Tibial artery (tissue), 4 donors: ENCODE measurements around the gene B3GALT4.

ENCODE experiments used
- DNase-seq, 2 donors: peaks; one replicate each; pipeline ENCODE4 v3.0.0-alpha.2; 2019
- H3K27ac ChIP-seq, 2 donors: fragments of 200-600 bp; sonication (generic) in 1 of 2; 1 replicate in 1 of 2; 2 replicates in 1 of 2; pipeline ENCODE4 v1.5.1; 2018 to 2019; ENCODE audit warnings: mild to moderate bottlenecking in 1 of 2
- H3K27me3 ChIP-seq, 2 donors: fragments of 200-600 bp; sonication (generic) in 1 of 2; one replicate each; pipeline versions ENCODE4 v1.5.1 to v1.6.0; 2016 to 2019
- H3K36me3 ChIP-seq, 3 donors: fragments of 200-600 bp; sonication (generic) in 2 of 3; one replicate each; pipeline ENCODE4 v1.5.1; 2016 to 2019; ENCODE audit warnings: mild to moderate bottlenecking in 2 of 3
- H3K4me1 ChIP-seq, 4 donors: fragments of 200-600 bp; sonication (generic) in 2 of 4; 1 replicate in 3 of 4; 2 replicates in 1 of 4; pipeline ENCODE4 v1.5.1; 2016 to 2019
- H3K4me3 ChIP-seq, 2 donors: fragments of 200-600 bp; sonication (generic) in 1 of 2; 1 replicate in 1 of 2; 2 replicates in 1 of 2; pipeline ENCODE4 v1.5.1; 2018 to 2019; ENCODE audit warnings: mild to moderate bottlenecking in 2 of 2
- H3K9me3 ChIP-seq, 3 donors: fragments of 200-600 bp; sonication (generic) in 1 of 3; one replicate each; pipeline ENCODE4 v1.5.1; 2016 to 2019
- intact Hi-C: fragments of 100-400 bp; cut with DNase I; formaldehyde crosslinking; loops from one replicate; pipeline ENCODE4 v1.15.0; 2023; ENCODE audit warnings: low total_unique reads
- TF ChIP-seq, protein P1 (sequence below), 2 experiments: fragments of 200-600 bp in 1 of 2; fragments of 450-650 bp in 1 of 2; IDR thresholded peaks; one replicate each; pipeline ENCODE4 v1.5.1; 2017 to 2019; ENCODE audit warnings: antibody characterized with exemption in 2 of 2, mild to moderate bottlenecking in 1 of 2, moderate library complexity in 1 of 2

Gene B3GALT4

DNA sequence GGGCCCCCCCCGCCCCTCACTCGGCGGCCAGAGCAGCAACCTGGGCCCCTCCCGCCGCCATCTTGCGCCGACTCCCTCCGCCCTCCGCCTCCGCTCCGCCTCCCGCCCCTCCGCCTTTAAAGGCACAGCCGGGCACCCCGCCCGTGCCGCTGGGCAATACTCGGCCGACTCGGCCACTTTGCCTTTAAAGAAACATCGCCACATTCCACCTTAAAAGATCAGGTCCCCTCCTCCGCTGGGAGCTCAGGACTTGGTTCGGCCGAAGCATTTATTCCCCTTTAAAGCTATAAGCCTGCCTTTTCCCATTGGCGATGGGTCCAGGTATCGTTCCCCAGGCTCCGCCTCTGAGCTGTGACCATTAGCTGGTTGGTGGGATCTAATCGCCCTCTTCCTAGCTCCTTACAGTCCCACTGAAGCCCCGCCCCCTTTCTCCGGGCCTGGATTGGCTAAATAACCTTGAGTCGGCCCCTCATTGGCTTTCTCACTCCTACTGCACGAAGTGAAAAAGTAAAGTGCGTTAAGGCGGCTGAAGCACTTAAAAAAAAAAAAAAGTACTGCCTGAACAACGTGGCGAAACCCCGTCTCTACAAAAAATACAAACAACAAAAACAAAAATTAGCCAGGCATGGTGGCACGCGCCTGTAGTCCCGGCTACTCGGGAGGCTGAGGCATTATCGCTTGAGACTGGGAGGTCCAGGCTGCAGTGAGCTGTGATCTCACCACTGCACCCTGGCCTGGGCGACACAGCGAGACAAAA is 40.9 kb downstream of the B3GALT4 start, which contains the start of gene ZBTB22:
Gene ZBTB22, minus strand, starts transcription at position 76 of the 757 bp plus-strand sequence. CDS start 828 bp downstream, outside the sequence.
- peak; percentile 100 for DNase-seq
- H3K27ac ChIP-seq, result peak within 1 kb of the TSS; percentile 77 to 83
- H3K36me3 ChIP-seq, result peaks cover 14 to 40% (median 27%) of the 10 kb centered on the region in 3 donors
- TF ChIP-seq, protein P1, sequence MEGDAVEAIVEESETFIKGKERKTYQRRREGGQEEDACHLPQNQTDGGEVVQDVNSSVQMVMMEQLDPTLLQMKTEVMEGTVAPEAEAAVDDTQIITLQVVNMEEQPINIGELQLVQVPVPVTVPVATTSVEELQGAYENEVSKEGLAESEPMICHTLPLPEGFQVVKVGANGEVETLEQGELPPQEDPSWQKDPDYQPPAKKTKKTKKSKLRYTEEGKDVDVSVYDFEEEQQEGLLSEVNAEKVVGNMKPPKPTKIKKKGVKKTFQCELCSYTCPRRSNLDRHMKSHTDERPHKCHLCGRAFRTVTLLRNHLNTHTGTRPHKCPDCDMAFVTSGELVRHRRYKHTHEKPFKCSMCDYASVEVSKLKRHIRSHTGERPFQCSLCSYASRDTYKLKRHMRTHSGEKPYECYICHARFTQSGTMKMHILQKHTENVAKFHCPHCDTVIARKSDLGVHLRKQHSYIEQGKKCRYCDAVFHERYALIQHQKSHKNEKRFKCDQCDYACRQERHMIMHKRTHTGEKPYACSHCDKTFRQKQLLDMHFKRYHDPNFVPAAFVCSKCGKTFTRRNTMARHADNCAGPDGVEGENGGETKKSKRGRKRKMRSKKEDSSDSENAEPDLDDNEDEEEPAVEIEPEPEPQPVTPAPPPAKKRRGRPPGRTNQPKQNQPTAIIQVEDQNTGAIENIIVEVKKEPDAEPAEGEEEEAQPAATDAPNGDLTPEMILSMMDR (IDR thresholded peaks at IDR 0.05), result peak in 1 of 2 experiments; percentile 23
- intact Hi-C loops, result loop anchor here (10.0 kb wide), 1 partner anchor 107 kb away; the partner anchor contains the start of gene SYNGAP1
- no peaks in the 10 kb centered on the region for H3K9me3 ChIP-seq
- H3K4me1 ChIP-seq, result peaks cover 0 to 62% (median 60%) of the 10 kb centered on the region in 4 donors
- H3K4me3 ChIP-seq, result peak within 1 kb of the TSS; percentile 54 to 55
- H3K27me3 ChIP-seq, result no peaks in the 10 kb centered on the region

DNA sequence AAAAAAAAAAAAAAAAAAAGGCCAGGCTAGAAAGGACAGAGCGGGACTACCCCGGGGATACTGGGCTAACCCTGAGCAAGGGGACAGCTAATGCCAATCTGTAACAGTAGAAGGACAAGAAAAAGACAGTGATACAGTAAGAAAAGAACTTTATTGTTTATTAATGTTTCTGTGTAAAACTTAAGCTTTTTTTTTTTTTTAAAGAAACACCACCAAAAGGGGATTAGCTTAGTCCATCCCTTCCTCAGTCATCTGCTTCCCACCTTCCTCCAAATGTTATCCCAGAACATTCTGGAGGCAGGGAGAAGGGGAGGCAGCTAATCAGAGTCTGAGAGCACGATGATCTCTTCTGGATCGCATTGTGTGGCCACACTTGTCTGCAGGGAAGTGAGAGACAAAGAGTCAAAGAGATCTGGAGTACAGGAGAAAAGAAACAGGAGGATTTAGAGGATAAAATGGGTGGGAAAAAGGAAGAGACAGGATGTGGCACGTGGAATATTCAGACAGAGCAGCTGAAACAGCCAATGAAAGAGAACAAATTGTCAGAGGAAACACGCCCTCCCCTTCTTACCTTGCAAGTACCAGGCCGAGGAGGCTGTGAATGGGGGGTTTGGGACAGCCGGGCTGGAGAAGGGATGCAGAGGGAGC is 41.6 kb downstream of the B3GALT4 start:
- H3K27me3 ChIP-seq, result no peaks in the 10 kb centered on the region
- no peak for DNase-seq
- TF ChIP-seq, protein P1 (IDR thresholded peaks at IDR 0.05), result no peak
- H3K4me1 ChIP-seq, result peaks cover 0 to 63% (median 61%) of the 10 kb centered on the region in 4 donors
- no peaks in the 10 kb centered on the region for H3K9me3 ChIP-seq
- peaks cover 14 to 40% (median 27%) of the 10 kb centered on the region in 3 donors for H3K36me3 ChIP-seq
- intact Hi-C loops, result loop anchor here (10.0 kb wide), 1 partner anchor 106 kb away; the partner anchor contains the start of gene SYNGAP1
- peak overlapping the region; percentile 77 to 83 for H3K27ac ChIP-seq
- peak overlapping the region; percentile 54 to 55 for H3K4me3 ChIP-seq

DNA sequence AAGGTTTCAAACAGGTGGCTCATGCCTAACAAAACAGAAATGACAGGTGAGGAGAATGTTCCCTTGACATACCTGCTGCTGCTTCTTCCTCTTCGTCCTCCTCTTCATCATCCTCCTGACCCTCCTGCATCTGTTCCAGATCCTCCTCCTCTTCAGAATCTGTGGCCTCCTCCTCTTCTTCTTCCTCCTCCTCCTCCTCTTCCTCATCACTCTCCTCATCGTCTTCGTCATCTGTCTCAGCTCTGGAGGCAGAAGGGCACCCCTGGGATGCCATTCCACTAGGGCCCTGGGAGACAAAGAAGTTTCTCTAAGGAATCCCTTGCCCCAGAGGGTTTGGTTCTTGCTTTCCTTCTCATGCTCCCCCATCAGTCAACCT is 43.0 kb downstream of the B3GALT4 start:
- peak overlapping the region; percentile 15 to 94 for H3K27ac ChIP-seq
- H3K4me1 ChIP-seq, result peaks cover 0 to 64% (median 61%) of the 10 kb centered on the region in 4 donors
- H3K4me3 ChIP-seq, result no peak overlapping the region
- no peaks in the 10 kb centered on the region for H3K9me3 ChIP-seq
- intact Hi-C loops, result loop anchor here (10.0 kb wide), 1 partner anchor 105 kb away; the partner anchor contains the start of gene SYNGAP1
- no peak for DNase-seq
- peaks cover 14 to 40% (median 27%) of the 10 kb centered on the region in 3 donors for H3K36me3 ChIP-seq
- TF ChIP-seq, protein P1 (IDR thresholded peaks at IDR 0.05), result no peak
- H3K27me3 ChIP-seq, result no peaks in the 10 kb centered on the region

DNA sequence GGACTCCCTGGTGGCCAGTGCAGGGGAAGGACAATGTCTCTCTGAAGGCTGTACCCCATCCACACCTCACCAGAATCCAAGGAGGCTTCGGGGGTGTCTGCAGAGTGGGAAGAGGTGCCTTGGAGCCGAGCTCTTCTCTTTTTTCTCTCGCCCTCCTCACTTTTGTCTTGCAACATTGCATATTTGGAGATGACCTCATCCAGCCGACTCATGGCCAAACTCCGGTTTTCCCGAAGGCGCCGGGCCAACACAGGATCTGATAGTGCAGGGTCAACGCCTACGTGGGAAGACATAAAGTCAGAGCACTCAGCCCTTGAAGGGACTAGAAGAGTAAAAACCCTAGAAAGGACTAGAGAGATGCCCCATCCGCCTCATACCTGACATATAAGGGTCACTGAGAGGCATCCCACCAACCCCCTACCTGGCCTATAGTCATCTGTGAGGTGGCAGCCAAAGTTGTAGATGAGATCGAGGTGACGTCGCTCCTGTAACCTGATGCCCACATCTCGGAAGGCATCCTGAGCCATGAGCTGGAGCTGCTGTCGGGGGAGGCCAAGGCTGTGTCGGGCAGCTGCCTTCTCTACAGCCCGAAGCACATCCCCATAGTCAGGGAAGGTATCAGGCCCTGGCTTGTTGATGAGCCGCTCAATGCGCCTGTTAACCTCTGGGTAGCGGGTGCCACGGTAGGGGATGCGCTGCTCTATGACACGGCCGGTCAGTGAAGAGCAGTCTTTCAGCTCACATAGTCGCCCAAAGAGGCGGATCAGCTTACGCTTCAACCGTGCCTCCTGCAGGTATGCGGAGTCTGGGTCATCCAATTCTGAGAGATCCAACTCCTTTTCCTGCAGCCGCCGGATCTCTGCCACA is 43.6 kb downstream of the B3GALT4 start:
- no peaks in the 10 kb centered on the region for H3K9me3 ChIP-seq
- no peaks in the 10 kb centered on the region for H3K27me3 ChIP-seq
- TF ChIP-seq, protein P1 (IDR thresholded peaks at IDR 0.05), result no peak
- peak overlapping the region; percentile 15 to 94 for H3K27ac ChIP-seq
- peaks cover 0 to 59% (median 56%) of the 10 kb centered on the region in 4 donors for H3K4me1 ChIP-seq
- H3K36me3 ChIP-seq, result peaks cover 14 to 40% (median 27%) of the 10 kb centered on the region in 3 donors
- peak; percentile 69 to 80 for DNase-seq
- peak overlapping the region in 1 of 2 donors; percentile 64 for H3K4me3 ChIP-seq
- intact Hi-C loops, result no loop called here

DNA sequence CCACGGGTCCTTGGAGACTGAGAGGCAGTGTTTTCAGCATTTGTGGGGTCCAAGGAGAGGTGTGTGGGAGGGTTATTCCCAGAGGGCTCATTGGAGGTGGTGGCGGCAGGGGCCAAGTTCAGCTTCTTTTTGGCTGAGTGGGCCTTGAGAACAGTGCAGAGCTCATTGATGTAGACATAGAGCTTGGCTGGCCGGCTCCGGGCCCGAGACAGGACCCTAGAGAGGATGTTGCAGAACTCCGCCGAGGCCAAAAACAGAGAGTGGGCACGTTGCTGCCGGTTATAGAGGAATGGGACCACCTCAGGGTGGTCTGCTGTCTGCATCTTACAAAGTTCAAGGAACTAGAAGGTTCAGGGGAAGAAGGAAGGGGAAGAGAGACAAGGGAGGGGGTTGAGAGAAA is 44.3 kb downstream of the B3GALT4 start:
- intact Hi-C loops, result no loop called here
- H3K36me3 ChIP-seq, result peaks cover 14 to 33% (median 27%) of the 10 kb centered on the region in 3 donors
- H3K27ac ChIP-seq, result peak overlapping the region; percentile 83 to 94
- DNase-seq, result no peak
- no peaks in the 10 kb centered on the region for H3K27me3 ChIP-seq
- peak overlapping the region in 1 of 2 donors; percentile 64 for H3K4me3 ChIP-seq
- TF ChIP-seq, protein P1 (IDR thresholded peaks at IDR 0.05), result no peak
- no peaks in the 10 kb centered on the region for H3K9me3 ChIP-seq
- peaks cover 0 to 58% (median 53%) of the 10 kb centered on the region in 4 donors for H3K4me1 ChIP-seq
